PC-3 (cell line): ENCODE data around the gene ZC3H6.

Experiments
- CTCF ChIP-seq: fragments of 300-600 bp; sonication (generic); conservative IDR thresholded peaks from 2 replicates; pipeline ENCODE4 v1.5.1; 2017; ENCODE audit warnings: antibody characterized with exemption, low read depth, mild to moderate bottlenecking, low read length
- EZH2 ChIP-seq: fragments of 300-600 bp; sonication (generic); IDR thresholded peaks from one replicate; pipeline ENCODE4 v1.6.1; 2017; ENCODE audit warnings: antibody characterized with exemption, mild to moderate bottlenecking, low read length; ENCODE audit not compliant: unreplicated experiment
- EZH2phosphoT487 ChIP-seq: fragments of 300-600 bp; sonication (generic); IDR thresholded peaks from 2 replicates; pipeline ENCODE4 v1.6.1; 2018; ENCODE audit warnings: mild to moderate bottlenecking, antibody characterized with exemption, low read length, borderline replicate concordance

- TF ChIP-seq CTCF, result no peak
- no peak for TF ChIP-seq EZH2
- TF ChIP-seq EZH2phosphoT487, result no peak
These were observed 37.4 kb downstream of the ZC3H6 start for GRCh38 chr2:112312821-112313220.
